ENCODE results near the gene IP6K2. TPM values are rescaled to one million over a fixed set of nuclear protein-coding genes. Genes with fewer than 3 reads are reported as not detected.

IP6K2 gene
- total RNA-seq, 3 donors from 2014 or later: 99.3 to 199 (median 137) TPM

DNA sequence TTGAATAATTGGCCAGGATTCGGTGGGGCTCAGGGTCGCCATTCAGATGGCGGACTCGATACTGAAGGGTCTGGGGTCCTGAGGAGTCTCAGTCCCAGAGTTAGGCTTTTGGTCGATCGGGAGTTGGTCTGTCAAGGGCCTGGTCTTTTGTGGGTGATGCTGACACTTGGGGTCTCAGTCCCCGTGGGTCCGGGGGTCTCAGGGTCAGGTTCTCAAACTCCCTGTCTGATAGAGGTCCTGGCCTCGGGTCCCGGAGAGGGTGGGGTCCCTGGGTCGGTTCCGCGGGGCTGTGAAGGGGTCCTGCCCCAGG lies 31.8 kb downstream of the IP6K2 start:
- TF ChIP-seq CTCF (IDR thresholded peaks at IDR 0.05): no peak
- H3K4me1 ChIP-seq (ENCODE audit: low read depth): peaks cover 19% of the 10 kb centered on the region
- ATAC-seq (no peak), DNase-seq (no peak)
- peaks cover 10% of the 10 kb centered on the region for H3K36me3 ChIP-seq (ENCODE audit: low read depth)
- intact Hi-C loops (cut with DNase I, micrococcal nuclease): no loop called here
- H3K4me3 ChIP-seq: peak overlapping the region; percentile 70
- H3K9me3 ChIP-seq: no peaks in the 10 kb centered on the region

DNA sequence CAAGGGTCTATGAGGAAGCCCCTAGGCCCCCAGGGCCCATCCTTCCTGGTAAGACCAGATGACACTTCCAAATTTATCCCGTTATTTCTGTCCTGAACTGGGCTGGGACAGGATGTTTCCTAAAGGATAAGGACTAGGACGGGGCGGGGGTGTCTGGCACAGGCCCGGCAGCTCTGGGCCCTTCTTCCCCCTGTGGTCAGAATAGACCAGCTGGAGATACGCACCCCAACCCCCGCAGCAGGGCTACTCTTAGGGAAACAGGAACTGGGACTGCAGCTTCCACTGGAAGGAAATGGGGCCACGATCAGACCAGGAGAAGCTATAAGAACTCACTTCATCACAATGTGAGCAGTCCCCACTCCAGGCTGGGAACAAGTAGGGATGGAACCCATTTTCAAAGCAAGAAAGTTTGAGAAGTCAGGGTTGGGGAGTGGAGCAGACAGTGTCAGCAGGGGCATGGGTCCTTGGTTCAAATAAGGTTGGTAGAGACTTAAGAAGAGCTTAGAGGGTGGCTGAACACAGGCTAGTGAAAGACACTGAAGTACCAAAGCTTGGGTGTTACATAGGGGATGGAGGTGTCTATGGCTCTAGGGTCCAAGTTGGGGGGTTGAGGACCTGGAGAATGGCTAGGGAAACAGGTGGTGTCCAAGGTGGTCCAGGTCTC lies 32.4 kb downstream of the IP6K2 start:
- Histone ChIP-seq H3K4me1 (ENCODE audit: low read depth) (peaks cover 19% of the 10 kb centered on the region), H3K4me3 (no peak overlapping the region), H3K36me3 (ENCODE audit: low read depth) (peaks cover 5% of the 10 kb centered on the region), H3K9me3 (no peaks in the 10 kb centered on the region)
- peak in 1 of 3 donors; percentile 36 for DNase-seq
- no peak for ATAC-seq
- intact Hi-C loops (cut with DNase I, micrococcal nuclease): no loop called here
- no peak for TF ChIP-seq CTCF (IDR thresholded peaks at IDR 0.05)

DNA sequence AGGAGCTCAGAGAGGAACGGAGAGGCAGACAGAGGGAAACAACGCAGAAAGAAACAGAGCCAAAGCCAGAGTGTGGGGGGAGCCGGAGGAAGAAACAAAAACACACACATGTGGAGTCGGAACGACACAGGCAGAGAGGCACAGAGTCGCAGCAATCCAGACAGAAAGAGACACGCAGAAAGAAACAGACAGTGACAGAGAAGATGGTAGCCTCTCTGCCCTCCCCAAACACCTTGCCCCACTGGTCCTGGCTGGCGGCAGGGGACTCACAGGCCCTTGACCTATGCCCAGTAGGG lies 33.0 kb downstream of the IP6K2 start:
- Histone ChIP-seq H3K4me1 (ENCODE audit: low read depth) (peaks cover 19% of the 10 kb centered on the region), H3K36me3 (ENCODE audit: low read depth) (peaks cover 2% of the 10 kb centered on the region), H3K9me3 (no peaks in the 10 kb centered on the region), H3K4me3 (no peak overlapping the region)
- ATAC-seq (no peak), DNase-seq (no peak)
- TF ChIP-seq CTCF (IDR thresholded peaks at IDR 0.05): no peak
- intact Hi-C loops (cut with DNase I, micrococcal nuclease): no loop called here

DNA sequence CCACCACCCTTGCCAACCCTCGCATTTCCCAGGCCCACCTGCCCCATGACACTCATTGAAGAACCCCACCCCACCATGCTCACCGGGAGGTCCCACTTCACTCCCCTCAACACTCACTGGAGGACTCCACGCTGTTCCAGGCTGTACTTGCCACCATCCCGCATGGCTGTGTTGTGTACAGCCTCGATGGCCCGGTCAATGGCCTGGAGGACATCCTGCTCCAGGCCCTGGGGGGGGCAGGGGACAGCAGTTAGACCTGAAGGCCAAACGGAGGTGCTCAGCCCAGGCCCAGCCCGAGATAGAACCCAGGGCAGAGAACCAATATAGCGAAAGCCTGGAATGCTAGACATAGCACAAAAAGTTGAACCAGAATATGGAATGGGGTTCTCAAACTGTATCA lies 34.2 kb downstream of the IP6K2 start:
- ATAC-seq: no peak
- intact Hi-C loops (cut with DNase I, micrococcal nuclease): no loop called here

DNA sequence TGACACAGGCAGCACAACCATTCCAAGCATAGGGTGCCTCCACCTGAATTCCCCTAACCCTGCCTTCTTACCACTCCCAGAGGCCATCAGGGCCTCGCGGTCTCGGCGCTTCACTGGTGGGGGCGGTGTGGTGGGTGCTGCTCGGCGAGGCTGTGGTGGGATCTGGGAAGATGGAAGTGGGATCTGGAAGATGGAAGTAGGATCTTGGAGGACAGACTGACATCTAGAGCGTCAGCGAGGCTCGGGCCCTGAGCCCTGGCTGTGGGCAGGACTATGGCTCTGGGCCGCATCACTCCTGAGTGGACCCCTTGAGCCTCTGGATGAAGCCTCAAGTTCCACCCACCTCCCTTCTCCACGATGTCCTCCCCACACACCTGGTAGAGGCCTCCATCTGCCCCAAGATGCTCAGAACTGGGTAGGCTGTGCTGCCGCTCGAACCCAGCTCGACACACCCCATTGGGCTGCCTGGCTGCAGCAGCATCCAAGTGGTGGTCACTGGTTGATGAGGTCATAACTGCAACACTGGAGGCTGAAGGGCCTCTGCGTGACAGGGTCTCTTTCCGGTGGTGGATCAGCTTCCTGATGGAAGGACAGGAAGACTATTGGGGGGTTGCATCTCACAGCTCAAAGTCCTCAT lies 34.9 kb downstream of the IP6K2 start:
- Histone ChIP-seq H3K36me3 (ENCODE audit: low read depth) (no peaks in the 10 kb centered on the region), H3K4me1 (ENCODE audit: low read depth) (peaks cover 19% of the 10 kb centered on the region), H3K9me3 (no peaks in the 10 kb centered on the region), H3K4me3 (no peak overlapping the region)
- no peak for ATAC-seq
- intact Hi-C loops (cut with DNase I, micrococcal nuclease): no loop called here
- DNase-seq: peak in 1 of 3 donors; percentile 32
- TF ChIP-seq CTCF (IDR thresholded peaks at IDR 0.05): no peak

More for the DNA sequence above, 34.2 kb downstream of the IP6K2 start:
- Histone ChIP-seq H3K4me1 (ENCODE audit: low read depth) (peaks cover 19% of the 10 kb centered on the region), H3K9me3 (no peaks in the 10 kb centered on the region), H3K36me3 (ENCODE audit: low read depth) (no peaks in the 10 kb centered on the region), H3K4me3 (no peak overlapping the region)
- TF ChIP-seq CTCF (IDR thresholded peaks at IDR 0.05): no peak
- DNase-seq: no peak

GRCh38 chr3:48681541-48681880 lies 35.5 kb downstream of the IP6K2 start:
- intact Hi-C loops (cut with DNase I, micrococcal nuclease): no loop called here
- H3K36me3 ChIP-seq (ENCODE audit: low read depth): no peaks in the 10 kb centered on the region
- no peak for TF ChIP-seq CTCF (IDR thresholded peaks at IDR 0.05)
- H3K4me3 ChIP-seq: no peak overlapping the region
- H3K4me1 ChIP-seq (ENCODE audit: low read depth): peaks cover 17% of the 10 kb centered on the region
- ATAC-seq (no peak), DNase-seq (peak in 1 of 3 donors; percentile 39)
- H3K9me3 ChIP-seq: no peaks in the 10 kb centered on the region

Measured in mucosa of descending colon (tissue), 3 donors.